WTC11 (cell line): ENCODE measurements around the gene RAC2. TPM values are rescaled to one million over a fixed set of nuclear protein-coding genes. Genes with fewer than 3 reads are reported as not detected.

ENCODE experiments used
- ARID4B ChIP-seq: sonication (generic); formaldehyde crosslinking; IDR thresholded peaks from 2 replicates; pipeline ENCODE4 v1.8.0; 2023; ENCODE audit warnings: missing genetic modification reagents, mild to moderate bottlenecking, borderline replicate concordance
- ATF1 ChIP-seq: sonication (generic); formaldehyde crosslinking; IDR thresholded peaks from 2 replicates; pipeline ENCODE4 v1.8.1; 2023; ENCODE audit warnings: mild to moderate bottlenecking, moderate library complexity, missing genetic modification reagents
- ATF3 ChIP-seq: sonication (generic); formaldehyde crosslinking; conservative IDR thresholded peaks from 2 replicates; pipeline ENCODE4 v1.8.1; 2022; ENCODE audit warnings: mild to moderate bottlenecking, missing genetic modification reagents
- CREM ChIP-seq: sonication (generic); formaldehyde crosslinking; IDR thresholded peaks from 2 replicates; pipeline ENCODE4 v1.8.1; 2022; ENCODE audit warnings: mild to moderate bottlenecking, missing genetic modification reagents, moderate library complexity
- E2F5 ChIP-seq: sonication (generic); formaldehyde crosslinking; IDR thresholded peaks from 2 replicates; pipeline ENCODE4 v1.8.1; 2022; ENCODE audit warnings: mild to moderate bottlenecking, moderate library complexity, missing genetic modification reagents
- ELF4 ChIP-seq: sonication (generic); formaldehyde crosslinking; IDR thresholded peaks from 2 replicates; pipeline ENCODE4 v1.8.1; 2022; ENCODE audit warnings: low read depth, mild to moderate bottlenecking, moderate library complexity, missing genetic modification reagents
- FOXK1 ChIP-seq: sonication (generic); formaldehyde crosslinking; IDR thresholded peaks from 2 replicates; pipeline ENCODE4 v1.8.0; 2022; ENCODE audit warnings: mild to moderate bottlenecking, moderate library complexity, missing genetic modification reagents
- FOXP4 ChIP-seq: sonication (generic); formaldehyde crosslinking; IDR thresholded peaks from 2 replicates; pipeline ENCODE4 v1.8.0; 2022; ENCODE audit warnings: mild to moderate bottlenecking, missing genetic modification reagents
- GABPB1 ChIP-seq: sonication (generic); formaldehyde crosslinking; IDR thresholded peaks from 2 replicates; pipeline ENCODE4 v1.8.1; 2023; ENCODE audit warnings: mild to moderate bottlenecking, missing genetic modification reagents
- OVOL2 ChIP-seq: fragments of 250-450 bp; sonication (Bioruptor Pico); IDR thresholded peaks from 2 replicates; pipeline ENCODE4 v1.9.0; 2021; ENCODE audit warnings: mild to moderate bottlenecking, borderline replicate concordance
- PRRX2 ChIP-seq: fragments of 250-450 bp; sonication (Bioruptor Pico); IDR thresholded peaks from 2 replicates; pipeline ENCODE4 v1.8.0; 2021; ENCODE audit warnings: mild to moderate bottlenecking
- SMAD3 ChIP-seq: sonication (generic); formaldehyde crosslinking; IDR thresholded peaks from 2 replicates; pipeline ENCODE4 v1.8.0; 2022; ENCODE audit warnings: missing genetic modification reagents, mild to moderate bottlenecking, borderline replicate concordance
- TCF7 ChIP-seq: sonication (generic); formaldehyde crosslinking; IDR thresholded peaks from 2 replicates; pipeline ENCODE4 v1.8.0; 2022; ENCODE audit warnings: mild to moderate bottlenecking, low read depth, missing genetic modification reagents, moderate library complexity
- USF2 ChIP-seq: sonication (generic); formaldehyde crosslinking; IDR thresholded peaks from 2 replicates; pipeline ENCODE4 v1.8.1; 2023; ENCODE audit warnings: mild to moderate bottlenecking, missing genetic modification reagents, moderate library complexity
- ZBTB21 ChIP-seq: sonication (generic); formaldehyde crosslinking; IDR thresholded peaks from 2 replicates; pipeline ENCODE4 v1.8.1; 2023; ENCODE audit warnings: mild to moderate bottlenecking, missing genetic modification reagents, borderline replicate concordance
- ZNF121 ChIP-seq: sonication (generic); formaldehyde crosslinking; IDR thresholded peaks from 2 replicates; pipeline ENCODE4 v1.8.0; 2023; ENCODE audit warnings: missing genetic modification reagents
- ZNF138 ChIP-seq: sonication (generic); formaldehyde crosslinking; conservative IDR thresholded peaks from 2 replicates; pipeline ENCODE4 v1.8.1; 2022; ENCODE audit warnings: mild to moderate bottlenecking, moderate library complexity, missing genetic modification reagents
- ZNF396 ChIP-seq: fragments of 250-450 bp; sonication (Bioruptor Pico); IDR thresholded peaks from 2 replicates; pipeline ENCODE4 v1.8.0; 2021; ENCODE audit warnings: mild to moderate bottlenecking, moderate library complexity, borderline replicate concordance
- ZNF671 ChIP-seq: fragments of 250-450 bp; sonication (Bioruptor Pico); IDR thresholded peaks from 2 replicates; pipeline ENCODE4 v1.8.0; 2021; ENCODE audit warnings: mild to moderate bottlenecking
- total RNA-seq: library from RNA; stranded (reverse); gene quantifications from 3 replicates; pipeline ENCODE4 v1.2.3, GENCODE V29; 2021
- TF ChIP-seq, protein P1 (sequence below): sonication (generic); formaldehyde crosslinking; IDR thresholded peaks from 2 replicates; pipeline ENCODE4 v1.8.1; 2022; ENCODE audit warnings: low read depth, mild to moderate bottlenecking, moderate library complexity, missing genetic modification reagents, borderline replicate concordance
- TF ChIP-seq, protein P2 (sequence below): fragments of 200-600 bp; IDR thresholded peaks from 2 replicates; pipeline ENCODE4 v1.8.0; 2022; ENCODE audit warnings: antibody characterized with exemption
- TF ChIP-seq, protein P3 (sequence below): sonication (generic); formaldehyde crosslinking; IDR thresholded peaks from 2 replicates; pipeline ENCODE4 v1.8.1; 2022; ENCODE audit warnings: missing genetic modification reagents, borderline replicate concordance

The RAC2 gene
- total RNA-seq, 1 experiment from 2014 or later: 3.6 TPM

DNA sequence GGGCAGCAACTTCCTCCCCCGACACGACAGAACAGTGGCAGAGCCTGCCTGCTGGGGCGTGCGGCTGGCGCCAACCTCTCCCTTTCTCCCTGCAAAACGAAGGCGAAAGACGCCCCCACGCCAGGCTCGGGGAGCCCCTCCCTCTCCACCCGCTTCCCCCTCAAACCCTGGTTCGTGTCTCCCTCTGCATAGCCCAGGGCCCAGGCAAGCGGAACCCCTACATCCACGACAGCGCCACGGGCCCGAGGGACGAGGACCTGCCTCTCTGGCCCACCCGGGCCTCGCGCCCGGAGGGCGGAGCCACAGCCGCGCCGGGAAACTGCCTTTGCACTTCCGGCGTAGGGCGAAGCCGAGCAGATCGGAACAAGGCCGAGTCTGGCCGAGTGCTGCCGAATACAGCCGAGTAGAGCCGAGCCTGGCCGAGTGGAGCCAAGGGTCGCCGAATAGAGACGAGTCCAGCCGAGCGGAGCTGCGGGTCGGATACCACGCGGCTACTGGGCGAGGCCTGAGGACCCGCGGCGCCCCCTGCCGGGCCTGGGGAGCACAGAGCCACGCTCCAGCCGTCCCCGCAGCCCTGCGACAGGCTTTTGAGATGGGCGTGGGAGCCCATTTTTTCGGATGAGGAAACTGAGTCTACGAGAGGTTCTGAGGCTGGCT is 44.8 kb downstream of the RAC2 start (continued):
- no peak for TF ChIP-seq ZNF121 (CRISPR knock-in tag)
- TF ChIP-seq FOXP4 (CRISPR knock-in tag): 0 out of 2 replicates have a peak, but pooled peaks have one; percentile 31
- TF ChIP-seq, protein P1, sequence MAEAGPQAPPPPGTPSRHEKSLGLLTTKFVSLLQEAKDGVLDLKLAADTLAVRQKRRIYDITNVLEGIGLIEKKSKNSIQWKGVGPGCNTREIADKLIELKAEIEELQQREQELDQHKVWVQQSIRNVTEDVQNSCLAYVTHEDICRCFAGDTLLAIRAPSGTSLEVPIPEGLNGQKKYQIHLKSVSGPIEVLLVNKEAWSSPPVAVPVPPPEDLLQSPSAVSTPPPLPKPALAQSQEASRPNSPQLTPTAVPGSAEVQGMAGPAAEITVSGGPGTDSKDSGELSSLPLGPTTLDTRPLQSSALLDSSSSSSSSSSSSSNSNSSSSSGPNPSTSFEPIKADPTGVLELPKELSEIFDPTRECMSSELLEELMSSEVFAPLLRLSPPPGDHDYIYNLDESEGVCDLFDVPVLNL (CRISPR knock-in tag): no peak
- no peak for TF ChIP-seq ZNF138 (CRISPR knock-in tag)
- TF ChIP-seq, protein P2, sequence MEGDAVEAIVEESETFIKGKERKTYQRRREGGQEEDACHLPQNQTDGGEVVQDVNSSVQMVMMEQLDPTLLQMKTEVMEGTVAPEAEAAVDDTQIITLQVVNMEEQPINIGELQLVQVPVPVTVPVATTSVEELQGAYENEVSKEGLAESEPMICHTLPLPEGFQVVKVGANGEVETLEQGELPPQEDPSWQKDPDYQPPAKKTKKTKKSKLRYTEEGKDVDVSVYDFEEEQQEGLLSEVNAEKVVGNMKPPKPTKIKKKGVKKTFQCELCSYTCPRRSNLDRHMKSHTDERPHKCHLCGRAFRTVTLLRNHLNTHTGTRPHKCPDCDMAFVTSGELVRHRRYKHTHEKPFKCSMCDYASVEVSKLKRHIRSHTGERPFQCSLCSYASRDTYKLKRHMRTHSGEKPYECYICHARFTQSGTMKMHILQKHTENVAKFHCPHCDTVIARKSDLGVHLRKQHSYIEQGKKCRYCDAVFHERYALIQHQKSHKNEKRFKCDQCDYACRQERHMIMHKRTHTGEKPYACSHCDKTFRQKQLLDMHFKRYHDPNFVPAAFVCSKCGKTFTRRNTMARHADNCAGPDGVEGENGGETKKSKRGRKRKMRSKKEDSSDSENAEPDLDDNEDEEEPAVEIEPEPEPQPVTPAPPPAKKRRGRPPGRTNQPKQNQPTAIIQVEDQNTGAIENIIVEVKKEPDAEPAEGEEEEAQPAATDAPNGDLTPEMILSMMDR: peak; percentile 67
- TF ChIP-seq, protein P3, sequence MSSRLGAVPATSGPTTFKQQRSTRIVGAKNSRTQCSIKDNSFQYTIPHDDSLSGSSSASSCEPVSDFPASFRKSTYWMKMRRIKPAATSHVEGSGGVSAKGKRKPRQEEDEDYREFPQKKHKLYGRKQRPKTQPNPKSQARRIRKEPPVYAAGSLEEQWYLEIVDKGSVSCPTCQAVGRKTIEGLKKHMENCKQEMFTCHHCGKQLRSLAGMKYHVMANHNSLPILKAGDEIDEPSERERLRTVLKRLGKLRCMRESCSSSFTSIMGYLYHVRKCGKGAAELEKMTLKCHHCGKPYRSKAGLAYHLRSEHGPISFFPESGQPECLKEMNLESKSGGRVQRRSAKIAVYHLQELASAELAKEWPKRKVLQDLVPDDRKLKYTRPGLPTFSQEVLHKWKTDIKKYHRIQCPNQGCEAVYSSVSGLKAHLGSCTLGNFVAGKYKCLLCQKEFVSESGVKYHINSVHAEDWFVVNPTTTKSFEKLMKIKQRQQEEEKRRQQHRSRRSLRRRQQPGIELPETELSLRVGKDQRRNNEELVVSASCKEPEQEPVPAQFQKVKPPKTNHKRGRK: no peak
- no peak for TF ChIP-seq ELF4 (CRISPR knock-in tag)
- peak; percentile 67; the same call in 1 of the 2 replicates for TF ChIP-seq E2F5
- TF ChIP-seq GABPB1 (CRISPR knock-in tag): peak; percentile 56; the same call in 1 of the 2 replicates
- no peak for TF ChIP-seq CREM (CRISPR knock-in tag)
- TF ChIP-seq OVOL2: no peak
- 0 out of 2 replicates have a peak, but pooled peaks have one; percentile 18 for TF ChIP-seq ARID4B (CRISPR knock-in tag)
- TF ChIP-seq ZBTB21 (CRISPR knock-in tag): no peak
- no peak for TF ChIP-seq ATF1 (CRISPR knock-in tag)
- TF ChIP-seq SMAD3: 0 out of 2 replicates have a peak, but pooled peaks have one; percentile 49
- TF ChIP-seq FOXK1 (CRISPR knock-in tag): peak; percentile 66; the same call in 1 of the 2 replicates
- no peak for TF ChIP-seq PRRX2 (CRISPR knock-in tag)
- no peak for TF ChIP-seq ZNF396 (CRISPR knock-in tag)
- TF ChIP-seq ZNF671 (CRISPR knock-in tag): no peak
- no peak for TF ChIP-seq ATF3 (CRISPR knock-in tag)
- peak; percentile 33; the same call in 1 of the 2 replicates for TF ChIP-seq USF2 (CRISPR knock-in tag)
- TF ChIP-seq TCF7 (CRISPR knock-in tag): no peak
